ENCODE measurements around the gene DDX50.
A peak's percentile ranks its signal among the peaks of the same experiment; 100 is the strongest.
"Not testable (repeated sequence)": the region's sequence is repeated elsewhere in the genome, so short reads cannot be mapped to it uniquely, and the experiment has no call there.

Gene DDX50

GRCh38 chr10:68899186-68899745 lies 1.8 kb upstream of the DDX50 start:
- no peak for DNase-seq (ENCODE audit: extremely low spot score, insufficient read length, low read depth)
- FAIRE-seq: no peak

DNA sequence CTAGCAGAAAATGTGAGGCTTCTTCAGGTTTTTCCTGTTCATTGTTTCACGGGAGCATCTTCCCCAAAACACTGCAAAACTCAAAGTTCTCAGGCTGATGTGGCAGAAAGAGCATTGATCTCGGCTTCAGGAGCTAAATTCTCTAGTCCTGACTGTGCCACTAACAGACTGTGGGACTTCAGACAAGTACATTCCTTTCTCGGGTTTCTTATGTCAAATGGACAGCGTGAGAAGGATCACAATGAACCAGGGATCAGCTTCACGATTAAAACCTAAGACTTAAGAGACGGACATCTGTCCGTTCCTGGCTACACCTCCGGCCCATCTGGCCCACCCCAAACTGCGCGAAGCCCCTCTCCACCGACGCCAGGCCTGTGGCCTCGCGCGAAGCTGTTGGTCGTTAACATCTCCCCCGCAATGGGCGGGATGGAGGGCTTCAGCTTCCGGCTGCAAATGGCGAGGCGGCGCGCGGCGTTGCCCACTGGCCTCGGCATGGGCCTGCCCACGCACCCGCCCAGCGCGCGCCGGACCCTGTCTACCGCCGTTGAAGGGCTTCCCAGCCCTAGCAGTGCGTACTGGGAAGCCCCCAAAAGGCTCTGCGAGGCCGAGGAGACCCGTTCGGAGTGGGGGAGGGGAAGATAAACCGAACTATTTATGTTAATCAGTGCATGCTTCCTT lies 549 bp upstream of the DDX50 start:
- no peak for FAIRE-seq
- peak; percentile 45 for DNase-seq (ENCODE audit: extremely low spot score, insufficient read length, low read depth)

GRCh38 chr10:68902382-68902781 lies 1.3 kb downstream of the DDX50 start:
- DNase-seq (ENCODE audit: extremely low spot score, insufficient read length, low read depth) (no peak), FAIRE-seq (no peak)

- no peak for DNase-seq (ENCODE audit: extremely low spot score, insufficient read length, low read depth)
Measured at GRCh38 chr10:68924593-68924992, 23.5 kb downstream of the DDX50 start.

DNA sequence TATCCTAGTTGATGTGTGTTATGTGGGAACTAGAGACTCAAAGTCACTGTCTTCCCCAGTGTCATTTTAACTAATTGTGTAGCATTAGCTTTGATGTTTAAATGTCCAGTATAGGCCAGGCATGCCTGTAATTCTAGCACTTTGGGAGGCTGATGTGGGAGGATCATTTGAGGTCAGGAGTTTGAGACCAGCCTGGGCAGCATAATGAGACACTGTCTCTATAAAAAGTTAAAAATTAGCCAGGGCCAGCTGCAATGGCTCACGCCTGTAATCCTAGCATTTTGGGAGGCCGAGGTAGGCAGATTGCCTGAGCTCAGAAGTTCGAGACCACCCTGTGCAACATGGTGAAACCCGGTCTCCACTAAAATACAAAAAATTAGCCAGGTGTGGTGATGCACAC lies 24.4 kb downstream of the DDX50 start:
- DNase-seq (ENCODE audit: extremely low spot score, insufficient read length, low read depth) (no peak), FAIRE-seq (no peak)

More at GRCh38 chr10:68924593-68924992, 23.5 kb downstream of the DDX50 start:
- FAIRE-seq: no peak

- not testable (repeated sequence) for FAIRE-seq; DNase-seq (ENCODE audit: extremely low spot score, insufficient read length, low read depth)
Measured at GRCh38 chr10:68929157-68929556, 28.0 kb downstream of the DDX50 start.

DNA sequence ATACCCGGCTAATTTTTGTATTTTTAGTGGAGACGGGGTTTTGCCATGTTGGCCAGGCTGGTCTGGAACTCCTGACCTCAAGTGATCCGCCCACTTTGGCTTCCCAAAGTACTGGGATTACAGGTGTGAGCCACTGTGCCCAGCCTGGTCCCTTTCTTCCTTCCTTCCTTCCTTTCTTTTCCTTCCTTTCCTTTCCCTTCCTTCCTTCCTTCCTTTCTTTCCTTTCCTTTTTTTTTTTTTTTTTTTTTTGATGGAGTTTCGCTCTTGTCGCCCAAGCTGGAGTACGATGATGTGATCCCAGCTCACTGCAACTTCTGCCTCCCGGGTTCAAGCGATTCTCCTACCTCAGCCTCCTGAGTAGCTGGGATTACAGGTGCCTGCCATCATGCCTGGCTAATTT lies 28.8 kb downstream of the DDX50 start:
- FAIRE-seq; DNase-seq (ENCODE audit: extremely low spot score, insufficient read length, low read depth): not testable (repeated sequence)

- not testable (repeated sequence) for DNase-seq (ENCODE audit: extremely low spot score, insufficient read length, low read depth); FAIRE-seq
Measured at GRCh38 chr10:68932860-68933259, 31.7 kb downstream of the DDX50 start.

DNA sequence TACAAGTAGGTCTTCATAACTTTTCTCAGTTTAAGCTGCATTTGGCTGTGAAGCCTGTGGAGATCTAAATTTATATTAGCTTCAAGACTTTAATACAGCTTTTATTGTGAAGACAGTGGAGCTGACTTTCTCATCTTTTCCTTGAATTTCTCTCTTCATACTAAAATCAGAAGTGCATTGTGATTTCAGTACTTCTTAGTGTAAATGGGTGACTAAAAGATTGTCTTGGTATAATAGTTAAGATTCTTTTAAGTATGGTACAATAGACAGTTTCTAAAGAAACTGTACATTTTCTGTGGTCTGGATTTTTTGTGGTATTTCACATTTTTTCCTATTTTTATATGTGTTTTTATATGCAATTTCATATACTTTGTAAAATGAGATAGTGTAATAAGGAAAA lies 33.9 kb downstream of the DDX50 start:
- FAIRE-seq: no peak

GRCh38 chr10:68938117-68938516 lies 37.0 kb downstream of the DDX50 start:
- DNase-seq (ENCODE audit: extremely low spot score, insufficient read length, low read depth): no peak
- FAIRE-seq: no peak

More for the DNA sequence above, 33.9 kb downstream of the DDX50 start:
- no peak for DNase-seq (ENCODE audit: extremely low spot score, insufficient read length, low read depth)

- FAIRE-seq (no peak), DNase-seq (ENCODE audit: extremely low spot score, insufficient read length, low read depth) (no peak)
Measured at GRCh38 chr10:68938884-68939283, 37.8 kb downstream of the DDX50 start.

- not testable (repeated sequence) for FAIRE-seq; DNase-seq (ENCODE audit: extremely low spot score, insufficient read length, low read depth)
Measured at GRCh38 chr10:68940917-68941316, 39.8 kb downstream of the DDX50 start.

- DNase-seq (ENCODE audit: extremely low spot score, insufficient read length, low read depth) (no peak), FAIRE-seq (no peak)
Measured at GRCh38 chr10:68950598-68950997, 49.5 kb downstream of the DDX50 start.

GRCh38 chr10:68954904-68955303 lies 53.8 kb downstream of the DDX50 start:
- DNase-seq (ENCODE audit: extremely low spot score, insufficient read length, low read depth) (no peak), FAIRE-seq (no peak)

DNA sequence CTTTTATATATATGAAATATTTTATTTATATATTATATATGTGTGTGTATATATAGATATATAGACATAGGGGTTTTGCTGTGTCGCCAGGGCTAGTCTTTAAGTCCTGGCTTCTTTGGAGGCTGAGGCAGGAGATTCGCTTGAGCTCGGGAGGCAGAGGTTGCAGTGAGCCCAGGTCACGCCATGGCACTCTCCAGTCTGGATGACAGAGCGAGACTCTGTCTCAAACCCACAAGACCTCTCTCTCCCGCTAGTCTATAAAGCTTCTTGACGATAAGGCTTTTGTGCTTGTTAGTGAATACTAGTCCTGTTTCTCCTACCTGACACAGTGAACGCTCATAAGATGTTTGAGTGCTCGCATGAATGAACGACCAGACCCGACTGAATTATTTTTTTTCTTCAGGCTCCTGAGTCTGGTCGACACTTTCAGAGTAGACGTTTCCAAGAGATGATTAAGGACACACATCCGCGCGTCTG lies 54.3 kb downstream of the DDX50 start:
- DNase-seq (ENCODE audit: extremely low spot score, insufficient read length, low read depth) (peak; percentile 33), FAIRE-seq (no peak)

DNA sequence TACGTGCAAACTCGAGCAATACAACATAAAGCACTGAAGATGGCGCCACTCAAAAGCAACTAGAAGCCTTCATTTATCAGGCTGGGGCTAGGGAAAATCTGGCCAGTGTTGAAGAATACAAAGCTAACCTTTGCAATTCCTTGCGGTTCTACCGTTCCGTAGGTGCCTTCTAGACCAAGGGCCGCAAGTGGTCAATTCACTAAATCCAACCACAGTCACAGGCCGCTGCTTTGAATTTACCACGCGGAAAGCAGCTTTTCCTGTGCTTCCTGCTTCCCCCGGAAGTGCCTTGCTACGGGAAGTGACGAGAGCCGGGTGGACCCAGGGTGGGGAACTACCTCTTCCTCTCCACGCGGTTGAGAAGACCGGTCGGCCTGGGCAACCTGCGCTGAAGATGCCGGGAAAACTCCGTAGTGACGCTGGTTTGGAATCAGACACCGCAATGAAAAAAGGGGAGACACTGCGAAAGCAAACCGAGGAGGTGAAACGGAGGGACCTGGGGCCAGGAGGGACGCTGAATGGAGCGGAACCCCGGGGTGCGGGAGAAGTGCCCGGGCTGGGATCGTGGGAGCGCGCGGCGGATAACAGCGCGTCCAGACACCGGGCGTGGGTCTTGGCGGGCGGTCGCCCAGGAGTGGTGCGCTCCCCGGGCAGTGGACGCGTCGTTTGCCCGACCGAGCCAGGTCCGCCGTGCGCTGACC lies 54.9 kb downstream of the DDX50 start, which contains the start of gene DDX21:
TSS of gene DDX21 (plus strand) at position 339 of the 701 bp plus-strand sequence. CDS start at position 395, 56 bp downstream.
- FAIRE-seq (peak; percentile 91), DNase-seq (ENCODE audit: extremely low spot score, insufficient read length, low read depth) (peak; percentile 85)

GRCh38 chr10:68957284-68957615 lies 56.1 kb downstream of the DDX50 start:
- DNase-seq (ENCODE audit: extremely low spot score, insufficient read length, low read depth) (no peak), FAIRE-seq (no peak)

DNA sequence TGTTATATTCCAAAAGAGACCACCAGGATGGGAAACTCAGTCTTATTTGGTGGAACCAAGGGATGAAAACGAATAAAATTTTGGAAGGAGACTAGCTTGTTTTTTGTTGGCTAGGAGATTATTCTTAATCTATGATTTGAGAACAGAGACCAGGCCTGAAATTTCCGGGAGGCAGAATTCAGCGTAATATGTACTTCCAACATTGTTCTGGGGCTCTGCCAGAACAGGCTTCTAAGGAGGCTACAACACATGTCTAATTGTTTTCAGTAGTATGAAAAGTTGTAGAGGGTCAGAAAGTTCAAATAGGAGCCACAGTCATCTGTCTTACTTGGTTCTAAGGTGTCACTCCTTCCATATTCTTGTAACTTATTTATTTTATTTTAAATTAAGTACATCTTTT lies 56.5 kb downstream of the DDX50 start:
- FAIRE-seq (no peak), DNase-seq (ENCODE audit: extremely low spot score, insufficient read length, low read depth) (no peak)

- FAIRE-seq (no peak), DNase-seq (ENCODE audit: extremely low spot score, insufficient read length, low read depth) (no peak)
Measured at GRCh38 chr10:68959695-68960527, 58.8 kb downstream of the DDX50 start.

DNA sequence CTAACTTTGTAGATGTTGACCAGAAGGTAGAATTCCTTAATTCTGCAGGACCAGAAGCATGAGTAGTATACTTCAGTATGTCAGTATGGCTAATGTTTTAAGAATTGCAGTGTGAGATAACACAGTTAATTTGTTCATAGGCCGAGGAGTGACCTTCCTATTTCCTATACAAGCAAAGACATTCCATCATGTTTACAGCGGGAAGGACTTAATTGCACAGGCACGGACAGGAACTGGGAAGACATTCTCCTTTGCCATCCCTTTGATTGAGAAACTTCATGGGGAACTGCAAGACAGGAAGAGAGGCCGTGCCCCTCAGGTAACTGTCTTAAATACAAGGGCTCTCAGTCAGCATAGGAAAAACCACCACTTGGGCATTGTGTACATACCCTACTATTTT lies 62.0 kb downstream of the DDX50 start:
- no peak for DNase-seq (ENCODE audit: extremely low spot score, insufficient read length, low read depth)
- no peak for FAIRE-seq
